Progenitor cell of endocrine pancreas (in vitro differentiated cells): ENCODE results near the gene UQCRC1. TPM values are rescaled to one million over a fixed set of nuclear protein-coding genes. Genes with fewer than 3 reads are reported as not detected.
A peak's percentile ranks its signal among the peaks of the same experiment; 100 is the strongest.

Experiments used
- DNase-seq: peaks from one replicate; pipeline ENCODE4 v3.0.0; 2021; ENCODE audit warnings: low spot score; ENCODE audit not compliant: unreplicated experiment
- H3K27ac Mint-ChIP-seq: 2 replicates; pipeline ENCODE4 v1.8.0; 2021; ENCODE audit warnings: mild to moderate bottlenecking, moderate library complexity, mixed read lengths
- H3K27me3 Mint-ChIP-seq: 2 replicates; pipeline ENCODE4 v1.8.0; 2021; ENCODE audit warnings: mixed read lengths
- H3K36me3 Mint-ChIP-seq: 2 replicates; pipeline ENCODE4 v1.8.0; 2022; ENCODE audit warnings: mixed read lengths; ENCODE audit not compliant: insufficient read depth
- H3K4me1 Mint-ChIP-seq: 2 replicates; pipeline ENCODE4 v1.8.0; 2021; ENCODE audit warnings: low read depth, mixed read lengths
- H3K4me3 Mint-ChIP-seq: 2 replicates; pipeline ENCODE4 v1.8.0; 2021; ENCODE audit warnings: low read depth, mild to moderate bottlenecking, moderate library complexity, mixed read lengths
- H3K9me3 Mint-ChIP-seq: 2 replicates; pipeline ENCODE4 v1.8.0; 2021; ENCODE audit warnings: low read depth, mixed read lengths
- total RNA-seq: library from RNA; stranded (reverse); gene quantifications from 2 replicates; pipeline ENCODE4 v1.2.1, GENCODE V29; 2021
- TF ChIP-seq, protein P1 (sequence below): fragments of 200-600 bp; sonication (generic); IDR thresholded peaks from one replicate; pipeline ENCODE4 v1.5.0; 2021; ENCODE audit warnings: antibody characterized with exemption, mild to moderate bottlenecking; ENCODE audit not compliant: unreplicated experiment

The UQCRC1 gene
- total RNA-seq, 1 donor from 2014 or later, result 219 TPM

DNA sequence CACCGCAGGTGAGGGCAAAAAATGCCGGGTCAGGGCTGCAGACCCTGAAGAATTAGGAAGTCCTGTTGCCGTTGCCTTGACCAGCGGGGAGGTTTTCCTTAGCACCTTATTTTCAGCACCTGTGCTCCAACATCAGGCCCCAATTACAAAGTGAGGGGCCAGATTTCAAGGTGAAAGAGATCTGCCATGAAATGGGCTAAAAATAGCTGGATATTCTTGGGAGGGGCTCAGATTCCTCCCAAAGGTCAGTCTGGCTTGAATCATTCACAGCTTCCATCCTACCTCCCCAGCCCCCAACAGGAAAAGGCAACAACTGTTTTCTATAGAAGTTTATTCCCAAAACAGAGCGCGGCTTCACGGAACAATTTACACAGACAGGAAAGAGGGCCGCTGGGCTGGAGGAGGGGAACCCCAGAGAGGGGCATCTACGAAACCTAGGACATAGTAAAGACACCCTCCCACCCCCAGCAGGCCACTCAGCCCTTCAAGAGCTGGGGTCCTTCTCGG lies 26.8 kb upstream of the UQCRC1 start:
- Mint-ChIP-seq H3K4me1 (peaks cover 15% of the 10 kb centered on the region), H3K36me3 (peaks cover 6% of the 10 kb centered on the region), H3K4me3 (peak overlapping the region; percentile 74), H3K9me3 (no peaks in the 10 kb centered on the region), H3K27me3 (peaks cover 12% of the 10 kb centered on the region), H3K27ac (peak overlapping the region; percentile 73)
- TF ChIP-seq, protein P1, sequence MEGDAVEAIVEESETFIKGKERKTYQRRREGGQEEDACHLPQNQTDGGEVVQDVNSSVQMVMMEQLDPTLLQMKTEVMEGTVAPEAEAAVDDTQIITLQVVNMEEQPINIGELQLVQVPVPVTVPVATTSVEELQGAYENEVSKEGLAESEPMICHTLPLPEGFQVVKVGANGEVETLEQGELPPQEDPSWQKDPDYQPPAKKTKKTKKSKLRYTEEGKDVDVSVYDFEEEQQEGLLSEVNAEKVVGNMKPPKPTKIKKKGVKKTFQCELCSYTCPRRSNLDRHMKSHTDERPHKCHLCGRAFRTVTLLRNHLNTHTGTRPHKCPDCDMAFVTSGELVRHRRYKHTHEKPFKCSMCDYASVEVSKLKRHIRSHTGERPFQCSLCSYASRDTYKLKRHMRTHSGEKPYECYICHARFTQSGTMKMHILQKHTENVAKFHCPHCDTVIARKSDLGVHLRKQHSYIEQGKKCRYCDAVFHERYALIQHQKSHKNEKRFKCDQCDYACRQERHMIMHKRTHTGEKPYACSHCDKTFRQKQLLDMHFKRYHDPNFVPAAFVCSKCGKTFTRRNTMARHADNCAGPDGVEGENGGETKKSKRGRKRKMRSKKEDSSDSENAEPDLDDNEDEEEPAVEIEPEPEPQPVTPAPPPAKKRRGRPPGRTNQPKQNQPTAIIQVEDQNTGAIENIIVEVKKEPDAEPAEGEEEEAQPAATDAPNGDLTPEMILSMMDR, result no peak
- no peak for DNase-seq

DNA sequence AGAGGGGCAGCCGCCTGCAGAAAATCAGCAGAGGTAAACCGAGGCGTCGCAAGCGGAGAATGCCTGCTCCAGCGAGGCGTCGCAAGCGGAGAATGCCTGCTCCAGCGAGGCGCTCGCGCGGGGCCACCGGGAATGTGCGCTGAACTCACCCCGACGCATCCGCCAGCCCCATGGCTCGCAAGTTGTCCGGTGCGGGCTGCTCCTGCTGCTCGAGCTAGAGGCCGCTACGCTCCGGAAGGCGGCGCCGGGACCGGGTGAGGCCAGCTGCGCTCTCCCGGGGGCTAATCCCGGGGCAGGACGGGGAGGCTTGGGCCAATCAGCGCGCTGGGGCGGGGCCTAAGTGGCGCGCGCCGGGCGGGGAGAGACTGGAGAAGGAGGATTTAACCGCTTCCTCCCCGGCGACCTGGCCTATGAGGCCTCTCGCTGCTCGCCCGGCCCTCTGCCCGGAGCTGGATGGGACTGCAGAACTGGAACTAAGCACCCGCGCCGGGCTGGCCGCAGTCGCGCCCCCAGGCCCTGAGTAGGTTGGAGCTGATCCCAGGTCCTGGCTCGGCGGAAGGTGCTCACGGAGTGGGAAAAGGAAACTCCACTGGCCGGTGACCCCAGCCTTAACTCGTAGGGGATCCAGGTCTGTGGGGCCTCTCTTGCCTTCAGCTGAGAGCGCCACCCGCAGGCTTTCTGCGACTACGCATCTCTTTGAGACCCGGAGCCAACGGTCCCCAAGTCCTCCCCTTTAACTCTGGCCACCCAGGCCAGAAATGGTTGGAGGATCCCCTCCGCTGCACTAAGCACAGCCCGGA lies 26.0 kb upstream of the UQCRC1 start, which contains the start of gene SLC26A6:
Gene SLC26A6, minus strand, starts transcription at position 240 of the 800 bp plus-strand sequence. Its CDS starts 68 bp downstream, at position 172.
- peak; percentile 96 for DNase-seq
- H3K27ac Mint-ChIP-seq, result peak within 1 kb of the TSS; percentile 84
- peak within 1 kb of the TSS; percentile 74 for H3K4me3 Mint-ChIP-seq
- H3K36me3 Mint-ChIP-seq, result peaks cover 6% of the 10 kb centered on the region
- peaks cover 12% of the 10 kb centered on the region for H3K27me3 Mint-ChIP-seq
- peaks cover 15% of the 10 kb centered on the region for H3K4me1 Mint-ChIP-seq
- TF ChIP-seq, protein P1, result peak; percentile 56
- H3K9me3 Mint-ChIP-seq, result no peaks in the 10 kb centered on the region

DNA sequence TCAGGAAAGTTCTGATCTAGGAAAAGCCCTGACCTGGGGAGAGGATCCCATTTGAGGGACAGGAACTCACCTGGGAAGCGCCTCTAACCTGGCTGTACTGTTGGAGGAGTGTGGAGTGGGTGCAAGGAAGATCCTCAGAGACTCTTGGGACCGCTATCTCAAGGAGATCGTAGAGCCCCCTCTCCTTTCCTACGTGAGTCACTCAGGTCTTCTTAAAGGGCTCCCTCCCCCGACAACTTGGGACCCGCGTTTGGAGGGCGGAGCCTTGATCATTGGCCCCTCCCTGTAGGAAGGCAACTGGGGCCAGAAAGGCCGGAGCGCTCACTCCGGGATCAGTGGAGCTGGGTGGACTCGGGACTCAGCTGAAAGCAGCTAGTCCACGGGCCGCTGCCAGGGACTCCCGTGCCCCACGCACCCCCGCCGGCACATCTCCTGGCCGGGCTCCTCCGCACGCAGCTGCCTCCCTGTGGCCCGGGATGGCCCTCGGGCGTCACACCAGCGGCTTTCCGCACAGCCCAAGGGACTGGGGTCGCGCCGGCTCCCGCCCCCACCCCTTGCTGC lies 25.3 kb upstream of the UQCRC1 start:
- no peaks in the 10 kb centered on the region for H3K9me3 Mint-ChIP-seq
- H3K4me1 Mint-ChIP-seq, result peaks cover 15% of the 10 kb centered on the region
- TF ChIP-seq, protein P1, result no peak
- peaks cover 12% of the 10 kb centered on the region for H3K27me3 Mint-ChIP-seq
- peaks cover 8% of the 10 kb centered on the region for H3K36me3 Mint-ChIP-seq
- DNase-seq, result no peak
- no peak overlapping the region for H3K27ac Mint-ChIP-seq
- peak overlapping the region; percentile 74 for H3K4me3 Mint-ChIP-seq

DNA sequence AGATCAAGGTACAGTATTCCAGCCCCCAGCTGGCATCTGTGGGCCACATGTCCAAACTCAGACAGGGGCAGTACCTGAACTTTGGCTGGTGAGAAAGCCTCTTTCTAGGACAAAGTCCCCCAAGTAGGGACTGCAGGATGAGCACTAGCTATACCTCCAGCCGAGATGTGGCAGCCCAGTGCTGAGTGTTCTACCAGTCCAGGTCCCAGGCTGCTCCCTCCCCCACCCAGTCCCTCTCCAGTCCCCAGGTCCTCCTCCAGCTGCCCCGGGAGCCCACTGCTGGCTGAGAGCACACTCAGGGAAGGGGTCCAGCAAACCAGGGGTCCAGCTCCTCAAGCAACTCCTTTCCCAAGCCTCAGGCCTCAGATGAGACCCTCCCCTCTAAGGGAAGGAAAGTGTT lies 24.3 kb upstream of the UQCRC1 start:
- Mint-ChIP-seq H3K36me3 (peaks cover 10% of the 10 kb centered on the region), H3K4me3 (peak overlapping the region; percentile 74), H3K4me1 (peaks cover 15% of the 10 kb centered on the region), H3K27ac (no peak overlapping the region), H3K9me3 (no peaks in the 10 kb centered on the region), H3K27me3 (peaks cover 9% of the 10 kb centered on the region)
- DNase-seq, result no peak
- TF ChIP-seq, protein P1, result no peak

DNA sequence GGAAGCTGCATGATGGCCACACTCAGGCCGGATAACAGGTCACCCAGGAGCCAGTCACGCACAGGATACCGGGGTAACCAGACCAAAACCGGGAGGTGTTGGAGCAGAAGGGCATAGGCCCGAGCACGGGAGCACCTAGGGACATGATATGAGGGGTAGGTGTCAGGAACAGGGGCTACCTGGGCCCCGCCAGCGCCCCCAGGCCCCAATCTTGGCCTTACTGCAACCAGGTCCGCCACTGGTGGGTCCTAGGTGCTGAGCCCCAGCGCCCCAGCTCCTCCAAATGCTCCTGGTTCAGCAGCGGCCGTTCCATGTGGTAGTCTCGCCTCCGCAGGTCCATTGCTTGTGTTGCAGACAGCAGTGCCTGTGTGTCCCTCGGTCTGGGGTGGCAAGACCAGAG lies 23.8 kb upstream of the UQCRC1 start:
- Mint-ChIP-seq H3K9me3 (no peaks in the 10 kb centered on the region), H3K27me3 (peaks cover 9% of the 10 kb centered on the region), H3K27ac (no peak overlapping the region), H3K4me3 (no peak overlapping the region), H3K36me3 (peaks cover 9% of the 10 kb centered on the region), H3K4me1 (peaks cover 15% of the 10 kb centered on the region)
- TF ChIP-seq, protein P1, result no peak
- no peak for DNase-seq
